Activated T-cell treated with anti-CD3 and anti-CD28 coated beads for 4 hours (primary cell): Measurements from ENCODE around the gene PLVAP.

Experiments
- DNase-seq: peaks from one replicate; pipeline ENCODE4 v3.0.0-alpha.2; 2020

The PLVAP gene

DNA sequence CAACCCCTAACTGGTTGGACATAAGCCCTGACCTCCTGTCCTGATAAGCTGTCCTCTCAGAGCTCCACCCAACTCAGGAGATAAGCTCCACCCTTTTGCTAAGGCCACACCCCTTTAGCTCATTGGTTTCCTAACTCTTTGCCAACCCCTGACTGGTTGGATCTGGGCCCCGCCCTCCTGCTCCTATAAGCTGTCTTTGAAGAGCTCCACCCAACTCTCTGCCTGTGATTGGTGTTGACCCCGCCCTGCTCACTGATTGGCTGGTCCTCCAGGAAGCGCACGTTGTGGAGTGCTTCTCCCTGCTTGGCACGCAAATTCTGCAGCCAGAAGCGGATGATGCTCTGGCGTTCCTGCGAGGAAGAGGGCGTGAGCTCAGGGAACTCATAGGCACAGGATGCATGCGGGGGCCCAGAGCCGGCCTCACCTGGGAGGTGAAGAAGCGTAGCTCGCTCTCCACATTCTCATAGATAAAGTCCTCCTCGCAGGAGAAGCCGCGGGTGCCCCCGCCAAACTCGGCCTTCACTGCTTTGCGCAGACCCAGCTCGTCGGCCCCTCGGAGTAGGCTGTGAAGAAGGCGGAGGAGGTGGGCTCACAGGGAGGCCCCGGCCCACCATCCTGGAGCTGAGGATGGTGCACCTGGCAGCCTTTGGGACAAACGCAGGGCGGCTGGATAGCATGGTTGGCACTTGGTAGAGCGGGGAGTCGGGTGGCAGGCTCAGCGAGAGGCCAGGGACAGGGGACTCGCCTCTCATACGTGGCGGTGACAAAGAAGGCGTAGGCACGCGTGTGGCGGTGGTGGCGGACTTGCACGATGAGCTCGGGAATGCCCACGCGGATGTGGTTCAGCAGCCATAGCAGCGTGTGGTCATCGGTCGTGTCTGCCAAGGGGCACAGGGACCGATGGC, 44.2 kb downstream of the PLVAP start:
- DNase-seq = no peak

DNA sequence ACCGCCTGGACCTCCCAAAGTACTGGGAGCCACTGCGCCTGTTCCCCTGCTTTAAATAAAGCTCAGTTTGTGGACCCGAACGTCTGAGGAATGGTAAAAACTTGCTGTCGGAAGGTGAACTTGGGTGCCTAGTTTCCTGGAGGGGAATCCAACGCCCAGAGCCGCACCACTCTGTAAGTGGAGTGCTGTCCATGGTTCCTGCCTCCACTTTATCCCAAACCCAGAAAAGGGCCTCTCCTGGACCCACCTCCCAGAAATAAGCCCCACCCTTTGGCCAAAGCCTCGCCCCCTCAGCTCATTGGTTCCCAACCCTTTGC, 44.8 kb downstream of the PLVAP start:
- DNase-seq = no peak

GRCh38 chr19:17331045-17331558, 46.0 kb downstream of the PLVAP start:
- no peak for DNase-seq

DNA sequence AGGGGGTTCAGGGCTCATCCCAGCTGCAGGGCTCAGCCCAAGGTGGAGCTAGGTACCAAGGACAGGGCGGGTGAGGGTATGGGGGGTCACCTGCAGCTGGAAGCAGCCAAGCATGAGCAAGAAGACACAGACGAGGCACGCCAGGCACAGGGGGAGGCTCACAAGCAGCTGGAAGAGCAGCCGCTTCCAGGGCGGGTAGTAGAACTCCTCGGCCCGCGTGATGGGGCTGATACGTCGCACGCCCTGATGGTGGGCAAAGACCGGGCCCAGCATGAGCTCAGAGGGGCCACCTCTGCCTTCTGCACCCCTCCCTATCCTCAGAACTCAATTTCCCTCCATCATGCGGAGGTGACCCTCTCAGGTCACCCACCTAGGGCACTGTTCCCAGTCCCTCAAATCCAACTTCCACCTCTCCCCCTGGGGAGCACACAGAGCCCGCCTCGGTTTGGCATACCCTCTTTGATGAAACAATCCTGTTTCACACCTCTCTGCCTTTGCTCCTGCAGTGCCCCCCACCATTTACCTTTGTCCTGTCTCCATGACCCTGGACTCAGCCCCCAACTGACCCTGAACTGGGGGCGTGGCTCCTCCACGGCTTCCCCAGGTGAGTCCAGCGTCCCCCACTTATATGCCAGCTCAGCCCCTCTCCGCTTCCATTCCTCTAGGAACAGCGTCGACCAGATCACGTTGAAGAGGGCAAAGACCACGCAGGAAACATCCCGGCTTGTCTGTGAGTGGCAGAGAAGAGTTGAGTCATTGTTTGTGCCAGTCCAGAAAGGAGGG, 46.7 kb downstream of the PLVAP start:
- no peak for DNase-seq

- DNase-seq = no peak
Measured at GRCh38 chr19:17329366-17330261, 47.5 kb downstream of the PLVAP start.

DNA sequence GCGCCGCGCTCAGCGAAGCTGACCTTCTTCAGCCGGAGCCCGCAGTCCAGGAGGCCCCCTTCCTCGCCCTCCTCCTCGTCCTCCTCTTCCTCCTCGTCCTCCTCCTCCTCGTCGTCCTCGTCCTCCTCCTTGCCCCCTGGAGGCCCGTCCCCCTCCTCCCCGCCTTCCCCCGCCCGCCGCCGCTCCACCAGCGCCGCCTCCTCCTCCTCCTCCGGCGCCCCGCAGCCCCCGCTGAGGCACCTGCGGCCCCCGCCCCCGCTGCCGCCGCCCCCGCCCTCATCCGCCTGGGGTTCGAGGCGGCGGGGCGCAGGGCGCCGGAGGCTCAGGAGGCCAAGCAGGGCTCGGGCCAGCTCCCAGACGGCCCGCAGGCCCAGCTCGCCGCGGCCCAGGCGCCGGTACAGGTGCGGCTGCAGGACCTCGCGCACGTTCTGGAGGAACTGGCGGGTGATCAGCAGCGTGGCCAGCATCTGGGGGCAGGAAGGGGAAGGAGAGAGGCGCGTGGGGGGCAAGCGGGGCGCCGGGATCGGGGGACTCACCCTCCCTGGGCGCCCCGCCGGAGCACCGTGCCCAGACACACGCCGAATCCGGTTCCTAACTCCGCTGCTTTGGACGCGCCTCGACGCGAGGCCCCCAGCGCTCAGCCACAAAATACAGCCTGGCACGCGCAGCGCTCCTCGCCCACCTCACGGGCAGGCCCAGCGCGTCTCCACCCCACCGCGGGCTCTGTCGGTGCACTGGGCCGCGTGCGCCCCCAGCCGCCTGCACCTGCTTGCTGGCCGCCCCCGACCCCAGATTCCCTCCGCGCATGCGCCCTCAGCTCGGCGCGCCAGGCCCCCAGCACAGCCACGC, 48.4 kb downstream of the PLVAP start:
- no peak for DNase-seq

DNA sequence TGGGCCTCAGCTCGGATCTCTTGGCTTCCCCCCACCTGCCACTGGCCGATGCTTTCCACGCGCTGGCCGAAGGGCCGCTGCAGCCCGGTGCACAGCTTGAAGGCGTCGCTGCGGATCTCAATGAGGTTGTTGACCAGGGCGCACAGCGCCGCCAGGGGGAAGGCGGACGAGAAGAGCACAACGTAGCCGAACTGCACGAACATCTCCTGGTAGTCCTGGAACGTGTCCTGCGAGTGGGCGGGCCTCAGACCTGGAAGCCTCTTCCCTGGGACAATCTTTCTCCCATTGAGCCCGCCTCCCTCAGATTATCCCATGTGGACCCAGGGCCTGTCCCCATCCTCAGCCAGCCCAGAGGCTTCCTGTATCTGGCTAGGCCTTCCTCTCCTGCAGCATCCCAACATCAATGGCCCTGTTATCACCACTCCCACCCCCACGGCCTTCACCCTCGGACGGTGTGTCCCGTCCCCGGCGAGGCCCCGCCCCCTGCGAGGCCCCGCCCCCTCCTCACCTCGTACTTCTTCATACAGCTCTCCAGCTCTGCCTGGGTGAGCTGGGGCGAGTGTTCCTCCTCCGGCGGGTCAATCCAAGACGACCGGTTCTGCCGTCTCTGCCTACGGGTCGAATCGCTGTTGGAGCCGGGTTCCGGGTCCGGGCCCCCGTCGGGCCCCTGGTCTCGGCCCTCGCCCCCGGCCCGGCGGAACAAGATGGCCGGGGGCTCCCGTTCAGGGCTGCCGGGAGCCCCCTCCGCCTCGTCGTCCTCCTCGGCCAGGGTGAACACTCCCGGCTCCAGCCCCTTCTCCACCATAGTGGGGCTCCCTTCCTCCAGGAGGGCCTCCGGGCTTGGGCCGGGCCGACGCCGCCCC, 49.3 kb downstream of the PLVAP start:
- DNase-seq = no peak

GRCh38 chr19:17327068-17327653, 50.0 kb downstream of the PLVAP start:
- DNase-seq = no peak

GRCh38 chr19:17326595-17326966, 50.6 kb downstream of the PLVAP start:
- DNase-seq = no peak

- DNase-seq = no peak
Measured at GRCh38 chr19:17325881-17326594, 51.1 kb downstream of the PLVAP start.

DNA sequence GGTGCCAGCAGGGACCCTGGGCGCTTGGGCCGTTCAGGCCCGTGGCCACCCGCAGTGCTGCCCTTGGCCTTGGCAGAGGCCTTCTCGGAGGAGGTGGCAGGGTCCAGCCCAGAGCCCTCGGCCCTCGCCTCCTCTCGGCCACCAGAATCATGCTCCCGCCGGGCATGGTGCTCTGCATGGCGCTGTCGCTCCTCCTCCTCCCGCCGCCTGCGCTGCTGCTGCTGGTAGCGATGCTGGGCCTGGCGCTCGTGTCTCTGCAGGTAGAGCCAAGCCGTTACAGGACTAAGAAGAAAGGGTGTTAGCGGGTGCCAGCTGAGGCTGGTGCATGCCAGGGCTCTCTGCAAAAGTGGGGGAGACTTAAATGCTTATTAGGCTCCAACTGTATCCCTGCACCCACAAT, 52.0 kb downstream of the PLVAP start:
- DNase-seq = no peak

DNA sequence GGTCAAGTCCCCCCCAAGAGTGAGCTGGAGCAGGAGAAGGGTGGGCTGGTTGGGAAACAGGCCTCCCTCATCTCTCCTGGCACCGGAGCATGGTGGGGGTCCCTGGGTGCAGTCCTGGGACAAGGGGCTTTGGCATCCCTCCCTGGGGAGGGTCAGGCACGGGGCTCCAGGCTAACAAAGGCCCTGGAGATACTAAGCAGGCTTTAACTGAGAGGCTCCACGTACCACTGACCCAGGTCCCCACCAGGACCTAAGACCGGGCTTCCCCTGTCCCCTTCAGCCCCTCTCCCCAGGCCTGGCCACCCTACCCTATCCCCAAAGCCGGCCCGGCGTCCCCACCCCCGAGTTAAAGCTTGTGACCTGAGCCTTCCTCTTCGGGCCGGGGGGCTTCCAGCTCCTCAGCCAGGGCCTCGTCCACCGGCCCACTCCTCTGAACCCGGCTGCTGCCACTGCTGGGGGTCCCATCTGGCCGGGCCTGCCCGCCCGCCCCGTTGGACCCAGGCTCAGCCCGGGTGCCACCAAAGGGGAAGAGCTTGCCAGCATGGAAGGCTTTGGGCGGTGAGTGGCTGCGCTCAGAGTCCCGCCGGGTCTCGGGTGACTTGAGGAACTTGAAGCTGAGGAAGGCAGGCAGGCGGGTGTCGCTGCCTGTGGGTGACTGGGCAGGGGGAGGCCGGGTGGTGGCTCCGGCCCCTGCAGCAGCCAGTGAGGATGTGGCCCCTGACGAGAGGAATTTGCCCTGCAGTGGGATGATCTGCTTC, 52.6 kb downstream of the PLVAP start:
- DNase-seq = no peak

DNA sequence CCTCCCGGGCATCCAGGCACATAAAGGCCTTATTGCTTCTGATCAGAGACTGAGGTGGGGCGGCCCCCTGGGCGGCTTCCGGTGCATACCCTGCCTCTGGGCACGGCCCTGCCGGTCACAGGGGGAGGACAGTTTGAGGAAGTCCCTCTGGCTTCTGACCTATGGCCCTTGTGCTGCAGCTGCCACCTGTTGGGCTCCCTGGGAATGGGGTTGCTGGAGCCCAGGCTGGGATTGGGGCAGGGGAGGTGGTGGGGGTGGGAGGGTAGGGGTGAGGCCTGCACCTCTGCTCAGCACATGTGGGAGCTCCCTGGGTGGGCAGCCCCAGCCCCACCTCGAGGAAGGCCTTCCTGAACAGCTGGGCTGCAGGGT, 53.2 kb downstream of the PLVAP start:
- no peak for DNase-seq

DNA sequence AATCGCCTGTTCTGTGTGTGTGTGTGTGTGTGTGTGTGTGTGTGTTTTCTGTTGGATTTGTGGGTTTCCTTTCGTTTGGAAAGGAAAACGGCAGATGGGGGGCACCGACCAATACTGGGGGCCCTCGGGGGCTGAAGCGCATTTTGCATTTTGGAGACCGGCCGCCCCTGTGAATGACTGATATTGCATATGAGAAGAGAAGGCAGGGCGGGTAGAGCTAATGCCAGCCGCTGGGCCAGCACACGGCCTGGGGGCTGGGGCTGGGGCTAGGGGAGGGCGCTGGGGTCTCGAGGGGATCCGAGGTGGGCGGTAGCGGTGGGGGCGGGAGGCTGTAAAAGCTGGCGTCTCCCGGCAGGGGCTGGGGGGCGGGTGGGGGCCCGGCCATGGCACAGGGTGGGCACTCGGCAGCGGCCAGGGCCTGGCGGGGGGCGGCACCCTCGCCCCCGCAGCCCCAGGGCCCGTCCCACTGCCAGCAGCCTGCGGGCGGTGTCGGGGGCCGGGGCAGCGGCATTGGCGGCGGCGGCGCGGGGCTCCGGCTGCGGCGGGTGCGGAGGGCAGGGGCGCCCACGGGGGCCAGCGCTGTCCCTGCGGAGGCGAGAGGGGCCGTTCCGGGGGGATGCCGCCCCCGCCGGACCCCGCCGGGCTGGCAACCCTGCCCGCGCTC, 53.7 kb downstream of the PLVAP start:
- no peak for DNase-seq

DNA sequence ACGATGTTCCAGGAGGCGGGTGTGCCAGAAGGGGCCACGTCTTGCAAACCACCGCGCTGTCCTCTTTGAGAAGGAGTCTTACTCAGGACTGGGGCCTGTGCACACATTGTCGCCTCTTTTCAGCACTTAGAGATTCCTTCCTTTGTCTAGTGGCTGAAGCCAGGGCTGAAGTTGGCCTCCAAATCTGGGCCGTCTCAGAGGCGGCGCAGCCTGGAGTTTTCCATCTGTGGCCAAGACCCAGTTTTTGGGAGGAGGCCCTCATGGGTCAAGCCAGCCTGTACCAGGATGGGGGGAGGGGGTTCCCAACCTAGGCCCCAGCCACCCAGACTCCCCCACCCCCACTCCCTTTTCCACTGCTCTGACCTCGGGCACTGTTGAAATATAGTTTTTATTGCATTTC, 54.3 kb downstream of the PLVAP start:
- no peak for DNase-seq

- no peak for DNase-seq
Measured at GRCh38 chr19:17321655-17322489, 55.3 kb downstream of the PLVAP start.

DNA sequence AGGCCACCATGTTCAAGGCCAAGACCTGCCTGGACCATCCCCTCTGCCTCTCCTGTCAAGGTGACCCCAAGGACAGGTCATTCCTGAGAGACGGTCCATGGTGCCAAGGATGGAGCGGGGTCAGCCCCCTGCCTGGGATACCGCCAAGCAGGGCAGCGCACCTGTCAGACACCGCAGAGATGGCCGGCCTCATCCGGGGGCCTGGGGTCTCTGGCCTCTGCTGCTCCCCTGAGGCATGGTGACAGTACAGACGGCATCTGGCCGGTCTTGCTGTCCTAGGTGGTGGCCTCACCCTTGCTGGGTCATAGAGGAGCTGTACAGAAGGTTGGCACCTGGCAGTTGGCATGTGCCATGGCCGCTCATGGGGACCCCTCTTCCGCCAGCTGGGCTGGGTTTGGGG, 56.7 kb downstream of the PLVAP start:
- DNase-seq = no peak
